Large intestine (tissue), 3 donors: ENCODE results near the gene ELMO1. TPM values are rescaled to one million over a fixed set of nuclear protein-coding genes. Genes with fewer than 3 reads are reported as not detected.

Experiments
- DNase-seq, 2 donors: peaks; one replicate each; pipeline versions ENCODE4 v3.0.0 to v3.0.0-alpha.2; 2013
- H3K27ac ChIP-seq: one replicate; pipeline ENCODE4 v1.5.1; 2013; ENCODE audit warnings: low read length
- H3K27me3 ChIP-seq: 2 replicates; pipeline ENCODE4 v1.6.1; 2013; ENCODE audit warnings: low read length; ENCODE audit not compliant: control insufficient read depth, insufficient read depth
- H3K36me3 ChIP-seq: 2 replicates; pipeline ENCODE4 v1.6.1; 2013; ENCODE audit warnings: low read length; ENCODE audit not compliant: control insufficient read depth, insufficient read depth
- H3K4me1 ChIP-seq: one replicate; pipeline ENCODE4 v1.6.1; 2013; ENCODE audit warnings: low read length; ENCODE audit not compliant: control insufficient read depth, insufficient read depth
- H3K4me3 ChIP-seq: one replicate; pipeline ENCODE4 v1.5.1; 2013; ENCODE audit warnings: low read length
- H3K9me3 ChIP-seq: one replicate; pipeline ENCODE4 v1.6.1; 2013; ENCODE audit warnings: mild to moderate bottlenecking, low read depth, low read length, moderate library complexity; ENCODE audit not compliant: control insufficient read depth
- WGBS: methylation state at CpG from one replicate; pipeline ENCODE4 v1.1.5; 2013; ENCODE audit warnings: low lambda C conversion rate; ENCODE audit not compliant: insufficient coverage; 5-methylcytosine and 5-hydroxymethylcytosine counted together
- polyA plus RNA-seq: library from polyadenylated mRNA; unstranded; fragments of 120-200 nt; gene quantifications from one replicate; pipeline ENCODE4 v1.2.1, GENCODE V29; 2013

Gene ELMO1
- polyA plus RNA-seq, 1 donor, result 9.5 TPM

- no peaks in the 10 kb centered on the region for H3K4me1 ChIP-seq
- DNase-seq, result no peak
- no peaks in the 10 kb centered on the region for H3K9me3 ChIP-seq
- H3K27ac ChIP-seq, result no peak overlapping the region
- WGBS, result 94% methylated on average over 2 of the region's 5 CpGs
- no peaks in the 10 kb centered on the region for H3K36me3 ChIP-seq
- H3K4me3 ChIP-seq, result no peak overlapping the region
- H3K27me3 ChIP-seq, result no peaks in the 10 kb centered on the region
Observed at GRCh38 chr7:37315772-37316715, 132.6 kb downstream of the ELMO1 start.

GRCh38 chr7:37312608-37313007, 136.1 kb downstream of the ELMO1 start:
- no CpG with 5 or more reads among the region's 1 CpG for WGBS
- no peaks in the 10 kb centered on the region for H3K9me3 ChIP-seq
- no peaks in the 10 kb centered on the region for H3K27me3 ChIP-seq
- H3K4me3 ChIP-seq, result no peak overlapping the region
- no peak overlapping the region for H3K27ac ChIP-seq
- no peak for DNase-seq
- no peaks in the 10 kb centered on the region for H3K4me1 ChIP-seq
- H3K36me3 ChIP-seq, result no peaks in the 10 kb centered on the region

GRCh38 chr7:37311355-37311754, 137.3 kb downstream of the ELMO1 start:
- H3K27ac ChIP-seq, result no peak overlapping the region
- no CpG with 5 or more reads among the region's 6 CpGs for WGBS
- no peaks in the 10 kb centered on the region for H3K27me3 ChIP-seq
- DNase-seq, result peak in 1 of 2 donors; percentile 11
- no peaks in the 10 kb centered on the region for H3K4me1 ChIP-seq
- H3K4me3 ChIP-seq, result no peak overlapping the region
- H3K36me3 ChIP-seq, result no peaks in the 10 kb centered on the region
- no peaks in the 10 kb centered on the region for H3K9me3 ChIP-seq

GRCh38 chr7:37310327-37311080, 138.2 kb downstream of the ELMO1 start:
- DNase-seq, result no peak

GRCh38 chr7:37309493-37309892, 139.2 kb downstream of the ELMO1 start:
- no peak for DNase-seq
- H3K9me3 ChIP-seq, result no peaks in the 10 kb centered on the region
- no peak overlapping the region for H3K27ac ChIP-seq
- no peak overlapping the region for H3K4me3 ChIP-seq
- H3K27me3 ChIP-seq, result no peaks in the 10 kb centered on the region
- no peaks in the 10 kb centered on the region for H3K36me3 ChIP-seq
- no peaks in the 10 kb centered on the region for H3K4me1 ChIP-seq
- WGBS, result 100% methylated on average over 1 of the region's 3 CpGs

More at GRCh38 chr7:37310327-37311080, 138.2 kb downstream of the ELMO1 start:
- Histone ChIP-seq H3K36me3 (no peaks in the 10 kb centered on the region), H3K27me3 (no peaks in the 10 kb centered on the region), H3K4me3 (no peak overlapping the region), H3K27ac (no peak overlapping the region), H3K4me1 (no peaks in the 10 kb centered on the region), H3K9me3 (no peaks in the 10 kb centered on the region)
- WGBS, result 86% methylated on average over 1 of the region's 3 CpGs

- H3K36me3 ChIP-seq, result no peaks in the 10 kb centered on the region
- no peak overlapping the region for H3K4me3 ChIP-seq
- no peaks in the 10 kb centered on the region for H3K4me1 ChIP-seq
- no peak overlapping the region for H3K27ac ChIP-seq
- H3K27me3 ChIP-seq, result no peaks in the 10 kb centered on the region
- no peak for DNase-seq
- no peaks in the 10 kb centered on the region for H3K9me3 ChIP-seq
- 100% methylated on average over 2 of the region's 3 CpGs for WGBS
Observed at GRCh38 chr7:37304921-37305320, 143.7 kb downstream of the ELMO1 start.

GRCh38 chr7:37297546-37297945, 151.1 kb downstream of the ELMO1 start:
- Histone ChIP-seq H3K4me3 (no peak overlapping the region), H3K4me1 (no peaks in the 10 kb centered on the region), H3K27me3 (no peaks in the 10 kb centered on the region), H3K27ac (no peak overlapping the region), H3K36me3 (no peaks in the 10 kb centered on the region), H3K9me3 (no peaks in the 10 kb centered on the region)
- DNase-seq, result no peak

GRCh38 chr7:37295401-37295800, 153.3 kb downstream of the ELMO1 start:
- 43% methylated on average over 1 of the region's 1 CpG for WGBS
- Histone ChIP-seq H3K9me3 (no peaks in the 10 kb centered on the region), H3K27me3 (no peaks in the 10 kb centered on the region), H3K4me1 (no peaks in the 10 kb centered on the region), H3K36me3 (no peaks in the 10 kb centered on the region), H3K4me3 (no peak overlapping the region), H3K27ac (no peak overlapping the region)
- no peak for DNase-seq

- no peak for DNase-seq
- H3K36me3 ChIP-seq, result no peaks in the 10 kb centered on the region
- H3K27ac ChIP-seq, result no peak overlapping the region
Observed at GRCh38 chr7:37290731-37291130, 157.9 kb downstream of the ELMO1 start.

GRCh38 chr7:37289781-37290180, 158.9 kb downstream of the ELMO1 start:
- no peak overlapping the region for H3K27ac ChIP-seq
- peaks cover 5% of the 10 kb centered on the region for H3K4me1 ChIP-seq
- 83% methylated on average over 1 of the region's 1 CpG for WGBS

More at GRCh38 chr7:37290731-37291130, 157.9 kb downstream of the ELMO1 start:
- Histone ChIP-seq H3K4me1 (peaks cover 5% of the 10 kb centered on the region), H3K4me3 (no peak overlapping the region), H3K27me3 (no peaks in the 10 kb centered on the region), H3K9me3 (no peaks in the 10 kb centered on the region)

More at GRCh38 chr7:37289781-37290180, 158.9 kb downstream of the ELMO1 start:
- no peaks in the 10 kb centered on the region for H3K36me3 ChIP-seq
- H3K27me3 ChIP-seq, result no peaks in the 10 kb centered on the region
- DNase-seq, result no peak
- H3K9me3 ChIP-seq, result no peaks in the 10 kb centered on the region
- no peak overlapping the region for H3K4me3 ChIP-seq
